Activated CD8-positive, alpha-beta T cell treated with anti-CD3 and anti-CD28 coated beads for 36 hours (primary cell): ENCODE measurements around the gene MYH15. TPM values are rescaled to one million over a fixed set of nuclear protein-coding genes. Genes with fewer than 3 reads are reported as not detected.

Experiments used
- ATAC-seq: fragments of 200-7000 bp; cut with Tn5 transposase; one replicate; pipeline ENCODE4 v1.10.0; 2021; ENCODE audit warnings: mild to moderate bottlenecking, moderate library complexity
- CTCF ChIA-PET: fragments of 350-600 bp; sonication (Branson Sonifier 250); formaldehyde crosslinking; loops from one replicate; lab custom pipeline; 2021; ENCODE audit warnings: antibody characterized with exemption; lab: Charles Lee
- POLR2A ChIA-PET: fragments of 350-600 bp; sonication (Branson Sonifier 250); formaldehyde crosslinking; loops from one replicate; lab custom pipeline; 2021; ENCODE audit warnings: antibody characterized with exemption; lab: Charles Lee
- DNase-seq: peaks from one replicate; pipeline ENCODE4 v3.0.0-alpha.2; 2020
- H3K27ac Mint-ChIP-seq: one replicate; pipeline ENCODE4 v1.8.0; 2021; ENCODE audit warnings: mild to moderate bottlenecking, mixed read lengths
- H3K27me3 Mint-ChIP-seq: one replicate; pipeline ENCODE4 v1.8.0; 2021; ENCODE audit warnings: mixed read lengths
- H3K36me3 Mint-ChIP-seq: one replicate; pipeline ENCODE4 v1.8.0; 2021; ENCODE audit warnings: low read depth, mixed read lengths
- H3K4me1 Mint-ChIP-seq: one replicate; pipeline ENCODE4 v1.8.0; 2021; ENCODE audit warnings: low read depth, mixed read lengths
- H3K4me3 Mint-ChIP-seq: one replicate; pipeline ENCODE4 v1.8.0; 2021; ENCODE audit warnings: mild to moderate bottlenecking, moderate library complexity, mixed read lengths
- H3K9me3 Mint-ChIP-seq: one replicate; pipeline ENCODE4 v1.8.0; 2021; ENCODE audit warnings: mixed read lengths
- intact Hi-C: fragments of 100-400 bp; cut with micrococcal nuclease; formaldehyde crosslinking; loops from one replicate; pipeline ENCODE4 v1.10.0; 2022
- total RNA-seq, 2 experiments: library from RNA; stranded (reverse); gene quantifications; one replicate each; pipeline ENCODE4 v1.2.3, GENCODE V29; 2021
- TF ChIP-seq, protein P1 (sequence below): fragments of 200-600 bp; IDR thresholded peaks from one replicate; pipeline ENCODE4 v1.8.0; 2022; ENCODE audit warnings: antibody characterized with exemption, mild to moderate bottlenecking

MYH15 gene
- total RNA-seq, 2 experiments from 2014 or later: 0.07 to 0.09 TPM

DNA sequence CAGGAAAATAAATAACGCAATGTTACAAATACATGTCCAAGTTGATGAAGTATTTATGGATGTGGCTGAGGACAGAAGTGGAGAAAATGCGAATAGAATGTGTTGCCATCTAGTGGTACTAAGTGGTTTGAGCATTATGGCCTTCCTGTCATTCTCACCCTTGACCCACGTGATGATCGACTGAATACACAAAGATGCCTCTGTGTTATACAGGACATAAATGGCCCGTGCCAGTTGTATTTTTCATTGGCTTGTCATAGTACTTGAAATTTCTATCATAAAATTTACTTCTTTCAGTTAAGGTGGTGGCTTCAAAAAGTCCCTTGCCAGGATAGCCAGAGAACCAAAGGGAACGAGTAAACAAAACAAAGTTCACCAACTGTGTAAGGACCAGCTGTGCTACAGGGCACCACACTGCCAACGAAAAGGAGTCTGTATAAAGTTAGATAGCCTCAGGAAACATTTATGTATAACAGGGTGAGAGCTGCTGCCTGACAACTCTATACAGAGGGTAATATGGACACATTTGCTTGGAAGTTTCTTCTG lies 103.7 kb downstream of the MYH15 start:
- intact Hi-C loops: loop anchor here (10.0 kb wide), 1 partner anchor 252 kb away; no protein-coding TSS in a partner anchor
- Mint-ChIP-seq H3K4me1 (no peaks in the 10 kb centered on the region), H3K27me3 (no peaks in the 10 kb centered on the region), H3K9me3 (no peaks in the 10 kb centered on the region), H3K27ac (no peak overlapping the region), H3K4me3 (no peak overlapping the region), H3K36me3 (no peaks in the 10 kb centered on the region)
- POLR2A ChIA-PET: interaction anchor here (1.5 kb wide), 1 partner anchor 318 kb away, joined by 3 read pairs; no protein-coding TSS in a partner anchor
- ATAC-seq (peak; percentile 89), DNase-seq (peak; percentile 32)
- CTCF ChIA-PET: interaction anchor here (1.0 to 3.7 kb wide), 7 partner anchors 11 to 479 kb away, joined by 3 to 26 read pairs (median 3); partner anchors contain the start of gene IFT57
- TF ChIP-seq, protein P1, sequence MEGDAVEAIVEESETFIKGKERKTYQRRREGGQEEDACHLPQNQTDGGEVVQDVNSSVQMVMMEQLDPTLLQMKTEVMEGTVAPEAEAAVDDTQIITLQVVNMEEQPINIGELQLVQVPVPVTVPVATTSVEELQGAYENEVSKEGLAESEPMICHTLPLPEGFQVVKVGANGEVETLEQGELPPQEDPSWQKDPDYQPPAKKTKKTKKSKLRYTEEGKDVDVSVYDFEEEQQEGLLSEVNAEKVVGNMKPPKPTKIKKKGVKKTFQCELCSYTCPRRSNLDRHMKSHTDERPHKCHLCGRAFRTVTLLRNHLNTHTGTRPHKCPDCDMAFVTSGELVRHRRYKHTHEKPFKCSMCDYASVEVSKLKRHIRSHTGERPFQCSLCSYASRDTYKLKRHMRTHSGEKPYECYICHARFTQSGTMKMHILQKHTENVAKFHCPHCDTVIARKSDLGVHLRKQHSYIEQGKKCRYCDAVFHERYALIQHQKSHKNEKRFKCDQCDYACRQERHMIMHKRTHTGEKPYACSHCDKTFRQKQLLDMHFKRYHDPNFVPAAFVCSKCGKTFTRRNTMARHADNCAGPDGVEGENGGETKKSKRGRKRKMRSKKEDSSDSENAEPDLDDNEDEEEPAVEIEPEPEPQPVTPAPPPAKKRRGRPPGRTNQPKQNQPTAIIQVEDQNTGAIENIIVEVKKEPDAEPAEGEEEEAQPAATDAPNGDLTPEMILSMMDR: peak; percentile 56

DNA sequence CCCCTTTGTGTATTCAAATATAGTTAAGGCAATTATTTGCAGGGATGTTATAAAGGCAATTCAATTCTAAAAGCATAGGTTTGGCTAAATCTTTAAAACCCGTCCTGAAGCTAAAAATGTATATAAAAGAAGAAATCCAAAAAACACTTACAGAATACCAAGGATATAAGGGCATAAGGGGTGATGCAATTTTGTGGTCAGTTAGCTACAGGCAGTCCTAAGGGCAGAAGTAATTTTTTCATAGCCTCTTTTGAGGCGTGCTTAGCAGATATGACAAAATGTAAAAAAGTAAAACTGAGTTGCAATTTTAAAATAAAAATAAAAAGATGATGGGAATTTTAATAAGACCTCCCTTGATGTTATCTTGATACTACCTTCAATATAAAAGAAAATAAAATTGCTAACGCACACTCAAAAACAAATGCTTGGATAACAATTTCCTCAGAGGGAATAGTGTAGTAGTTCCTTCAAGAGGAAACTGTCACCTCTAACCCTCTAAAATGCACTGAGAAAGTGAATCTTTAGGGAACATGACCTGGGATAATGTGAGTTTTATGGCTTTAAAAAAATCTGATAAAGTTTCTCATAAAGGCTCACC lies 104.2 kb downstream of the MYH15 start:
- no peaks in the 10 kb centered on the region for H3K27me3 Mint-ChIP-seq
- TF ChIP-seq, protein P1: no peak
- ChIA-PET CTCF (interaction anchor here (1.4 to 3.7 kb wide), 3 partner anchors 13 to 253 kb away, joined by 3 to 26 read pairs (median 8); no protein-coding TSS in a partner anchor), POLR2A (interaction anchor here (1.5 kb wide), 1 partner anchor 317 kb away, joined by 3 read pairs; no protein-coding TSS in a partner anchor)
- no peak overlapping the region for H3K4me3 Mint-ChIP-seq
- H3K27ac Mint-ChIP-seq: no peak overlapping the region
- H3K9me3 Mint-ChIP-seq: no peaks in the 10 kb centered on the region
- no peak for ATAC-seq
- no peaks in the 10 kb centered on the region for H3K4me1 Mint-ChIP-seq
- intact Hi-C loops: loop anchor here (10.0 kb wide), 1 partner anchor 251 kb away; no protein-coding TSS in a partner anchor
- no peaks in the 10 kb centered on the region for H3K36me3 Mint-ChIP-seq
- DNase-seq: no peak

DNA sequence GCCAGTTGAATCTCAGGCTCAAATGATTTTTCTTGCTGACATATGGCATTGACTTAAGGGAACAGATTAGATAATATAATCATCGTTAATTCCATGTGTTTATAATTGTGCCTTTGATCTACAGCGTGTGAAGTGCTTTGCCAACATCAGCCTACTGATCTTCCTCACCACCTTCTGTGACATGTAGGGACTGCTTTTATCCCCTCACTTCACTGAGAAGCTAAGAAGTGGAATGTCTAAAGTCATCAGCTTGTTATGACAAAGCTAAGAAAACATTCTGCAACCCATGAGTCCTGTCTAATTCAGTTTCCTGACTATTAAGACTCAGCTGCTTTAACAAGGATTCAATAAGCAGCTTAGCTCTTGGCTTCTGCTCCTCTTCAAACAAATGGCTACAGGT lies 106.0 kb downstream of the MYH15 start:
- CTCF ChIA-PET: interaction anchor here (1.0 to 3.7 kb wide), 6 partner anchors 9 to 251 kb away, joined by 3 to 26 read pairs (median 4); no protein-coding TSS in a partner anchor
- intact Hi-C loops: loop anchor here (10.0 kb wide), 1 partner anchor 250 kb away; no protein-coding TSS in a partner anchor
- H3K4me3 Mint-ChIP-seq: no peak overlapping the region
- no peak overlapping the region for H3K27ac Mint-ChIP-seq
- no peaks in the 10 kb centered on the region for H3K36me3 Mint-ChIP-seq
- no peaks in the 10 kb centered on the region for H3K4me1 Mint-ChIP-seq
- H3K27me3 Mint-ChIP-seq: no peaks in the 10 kb centered on the region
- POLR2A ChIA-PET: no interaction called here
- ATAC-seq (no peak), DNase-seq (no peak)
- H3K9me3 Mint-ChIP-seq: no peaks in the 10 kb centered on the region
- TF ChIP-seq, protein P1: no peak

DNA sequence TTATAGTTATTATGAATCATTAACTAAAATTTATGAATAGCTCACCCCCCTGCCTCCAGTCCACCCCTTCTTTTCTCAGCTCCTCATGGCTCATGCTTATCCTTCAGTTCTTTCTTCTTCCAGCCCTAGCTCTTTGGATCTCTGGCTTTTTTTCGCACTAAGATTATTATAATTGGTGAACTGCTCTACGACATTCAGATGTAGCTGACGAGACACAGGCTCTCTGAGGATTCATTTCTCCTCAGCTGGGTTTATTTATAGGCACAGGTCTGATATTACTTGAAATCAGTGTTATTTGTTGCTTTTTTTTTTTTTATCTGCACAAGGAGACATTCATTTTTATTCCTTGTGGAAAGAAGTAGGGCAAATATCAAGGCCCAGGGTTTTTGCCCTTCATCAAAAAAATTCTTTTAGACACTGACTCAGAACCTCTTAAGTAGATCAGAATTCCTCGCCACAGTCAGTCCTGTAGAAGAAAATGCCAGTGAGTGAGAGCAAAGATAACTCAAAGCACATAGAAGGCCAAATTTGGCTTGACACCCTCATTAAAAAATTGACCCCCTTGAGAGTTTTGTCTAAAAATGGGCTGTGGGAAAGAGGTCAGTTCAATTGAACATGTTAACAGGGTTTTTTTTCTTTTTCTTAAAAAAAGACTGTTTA lies 106.6 kb downstream of the MYH15 start:
- ATAC-seq (no peak), DNase-seq (no peak)
- ChIA-PET CTCF (interaction anchor here (1.0 to 3.7 kb wide), 8 partner anchors 10 to 476 kb away, joined by 3 to 26 read pairs (median 3); no protein-coding TSS in a partner anchor), POLR2A (no interaction called here)
- intact Hi-C loops: loop anchor here (10.0 kb wide), 1 partner anchor 249 kb away; no protein-coding TSS in a partner anchor
- no peak overlapping the region for H3K27ac Mint-ChIP-seq
- H3K9me3 Mint-ChIP-seq: no peaks in the 10 kb centered on the region
- H3K36me3 Mint-ChIP-seq: no peaks in the 10 kb centered on the region
- TF ChIP-seq, protein P1: no peak
- H3K4me3 Mint-ChIP-seq: no peak overlapping the region
- H3K4me1 Mint-ChIP-seq: no peaks in the 10 kb centered on the region
- no peaks in the 10 kb centered on the region for H3K27me3 Mint-ChIP-seq
